ENCODE data around the gene PLA2G2F.

GRCh38 chr1:20090119-20090518 lies 49.0 kb upstream of the PLA2G2F start:
- TF ChIP-seq POLR2A (IDR thresholded peaks at IDR 0.05) (no peak), CTCF (IDR thresholded peaks at IDR 0.05) (no peak), POLR2AphosphoS5 (IDR thresholded peaks at IDR 0.05) (no peak)

Data from transverse colon (tissue), 4 donors.